ENCODE results near the gene DBET. TPM values are rescaled to one million over a fixed set of nuclear protein-coding genes. Genes with fewer than 3 reads are reported as not detected.

DBET gene
- total and polyA plus RNA-seq, 2 of the 4 experiments (the other 2 are of a cell fraction): not detected

- intact Hi-C loops (cut with micrococcal nuclease): no loop called here
- Histone ChIP-seq H3K9me3 (ENCODE audit: control insufficient read depth, insufficient read depth, low read length) (peaks cover 2% of the 10 kb centered on the region; the same call in 1 of the 2 replicates), H3K9me1 (ENCODE audit: insufficient read depth, low read length) (no peaks in the 10 kb centered on the region), H3K14ac (replicated peaks; ENCODE audit: low read depth, low read length) (no peak overlapping the region), H2AK5ac (ENCODE audit: low read depth, low read length) (no peak overlapping the region), H3K4me2 (ENCODE audit: low read depth, low read length) (no peak overlapping the region), H3K56ac (ENCODE audit: extremely low read depth, insufficient read depth, low read length) (no peak overlapping the region), H3K4me3 (ENCODE audit: insufficient read depth, low read depth, low read length) (no peak overlapping the region), H3K4me1 (ENCODE audit: control insufficient read depth, insufficient read depth, low read length) (no peaks in the 10 kb centered on the region), H3K27ac (ENCODE audit: insufficient read depth, low read length) (no peak overlapping the region), H2BK20ac (ENCODE audit: low read depth, low read length) (no peak overlapping the region), H3K23ac (ENCODE audit: low read depth, low read length) (no peak overlapping the region), H3K79me1 (ENCODE audit: low read depth in 1 of 2, low read length in 2 of 2) (no peaks in the 10 kb centered on the region), H4K8ac (ENCODE audit: low read depth in 2 of 2, low read length in 2 of 2) (no peak overlapping the region), H2AFZ (replicated peaks; ENCODE audit: low read length, poor library complexity) (no peak overlapping the region), H2BK15ac (ENCODE audit: low read depth, low read length) (no peak overlapping the region), H2BK5ac (ENCODE audit: low read depth, low read length, poor library complexity, severe bottlenecking) (no peak overlapping the region), H3K36me3 (ENCODE audit: control insufficient read depth, insufficient read depth, low read length) (no peaks in the 10 kb centered on the region), H2BK120ac (ENCODE audit: low read depth, low read length) (no peak overlapping the region), H3K4ac (ENCODE audit: low read depth, low read length) (no peak overlapping the region), H3K27me3 (ENCODE audit: control insufficient read depth, insufficient read depth, low read length) (peaks cover 60% of the 10 kb centered on the region), H4K20me1 (ENCODE audit: insufficient read depth, low read length) (no peaks in the 10 kb centered on the region), H3K18ac (ENCODE audit: low read depth, low read length) (no peak overlapping the region), H2AK9ac (replicated peaks; ENCODE audit: low read depth, low read length, poor library complexity) (no peak overlapping the region), H3K9ac (ENCODE audit: low read depth, low read length) (no peak overlapping the region), H4K91ac (ENCODE audit: insufficient read depth, low read depth, low read length) (no peak overlapping the region), H4K5ac (ENCODE audit: low read depth, low read length) (no peak overlapping the region)
- TF ChIP-seq MXI1 (IDR thresholded peaks at IDR 0.05; ENCODE audit: borderline replicate concordance, low read depth, low read length) (no peak), MAZ (IDR thresholded peaks at IDR 0.05; ENCODE audit: borderline replicate concordance, low read depth, low read length) (no peak), CEBPB (IDR thresholded peaks at IDR 0.05; ENCODE audit: low read depth, low read length) (no peak), BHLHE40 (IDR thresholded peaks at IDR 0.05; ENCODE audit: low read depth, low read length) (no peak), RAD21 (IDR thresholded peaks at IDR 0.05; ENCODE audit: low read length) (no peak), CHD1 (IDR thresholded peaks at IDR 0.05; ENCODE audit: low read depth, low read length) (no peak), RCOR1 (IDR thresholded peaks at IDR 0.05; ENCODE audit: insufficient replicate concordance, low read length) (no peak), CTCF (conservative IDR thresholded peaks at IDR 0.05; ENCODE audit: low read depth, low read length) (no peak), POLR2A (IDR thresholded peaks at IDR 0.05; ENCODE audit: low read depth, low read length) (no peak), FOS (IDR thresholded peaks at IDR 0.05; ENCODE audit: low read depth, low read length) (no peak), NFE2L2 (IDR thresholded peaks at IDR 0.05; ENCODE audit: low read depth, low read length) (no peak)
- ATAC-seq (ENCODE audit: low read depth) (no peak), DNase-seq (no peak)
- POLR2A ChIA-PET (ENCODE audit: unreplicated experiment): no interaction called here
- WGBS, 2 experiments (ENCODE audit: extremely low coverage in 2 of 2, insufficient read length in 1 of 2): 6% methylated on average over 3 of the region's 43 CpGs; no CpG with 5 or more reads in 1 of the 2 experiments
- no TSS peak for BruUV-seq (replicated peaks)
- dilution Hi-C loops (cut with HindIII; ENCODE audit: low sequenced_read_pairs, unreplicated experiment): no loop called here
- in situ Hi-C loops (cut with MboI; ENCODE audit: low sequenced_read_pairs): no loop called here
- CTCF ChIA-PET: no interaction called here
Observed at GRCh38 chr4:190016369-190017289, 47.7 kb upstream of the DBET start.
